ENCODE results near the gene SLC35D2. TPM values are rescaled to one million over a fixed set of nuclear protein-coding genes. Genes with fewer than 3 reads are reported as not detected.
"Not testable (repeated sequence)": the region's sequence is repeated elsewhere in the genome, so short reads cannot be mapped to it uniquely, and the experiment has no call there.

SLC35D2 gene
- polyA plus RNA-seq, 1 donor from 2014 or later, result 0.07 TPM

DNA sequence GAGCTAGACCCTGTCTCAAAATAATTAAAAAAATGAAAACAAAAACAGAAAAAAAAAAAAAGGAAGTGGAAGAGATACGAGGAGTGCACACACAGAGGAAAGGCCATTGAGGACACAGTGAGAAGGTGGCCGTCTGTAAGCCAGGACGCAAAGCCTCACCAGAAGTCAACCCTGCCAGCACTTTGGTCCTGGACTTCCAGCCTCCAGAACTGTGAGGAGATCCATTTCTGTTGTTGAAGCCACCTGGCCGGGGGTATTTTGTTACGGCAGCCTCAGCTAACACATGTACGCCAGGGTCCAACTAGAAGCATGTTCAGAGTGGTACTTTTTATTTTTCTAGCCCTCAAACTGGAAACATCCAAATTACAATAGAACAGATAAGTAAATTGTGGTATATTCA, 21.8 kb downstream of the SLC35D2 start:
- Histone ChIP-seq H3K36me3 (ENCODE audit: insufficient read depth, low read length) (no peaks in the 10 kb centered on the region), H3K4me2 (ENCODE audit: low read length) (no peak overlapping the region), H3K9me3 (ENCODE audit: low read length) (no peaks in the 10 kb centered on the region), H3K4me3 (ENCODE audit: low read length) (no peak overlapping the region), H3K9ac (ENCODE audit: low read length) (no peak overlapping the region), H3K79me2 (replicated peaks; ENCODE audit: insufficient read depth, low read length) (no peaks in the 10 kb centered on the region), H3F3A (ENCODE audit: insufficient read depth, low read length, poor library complexity, severe bottlenecking) (no peaks in the 10 kb centered on the region), H3K9me2 (ENCODE audit: insufficient read depth, low read length) (no peaks in the 10 kb centered on the region), H2AFZ (ENCODE audit: low read depth, low read length) (no peak overlapping the region), H4K20me1 (ENCODE audit: insufficient read depth) (no peaks in the 10 kb centered on the region), H3K27ac (ENCODE audit: low read length) (no peak overlapping the region), H3K27me3 (ENCODE audit: insufficient read depth, low read depth, low read length) (no peaks in the 10 kb centered on the region)
- TF ChIP-seq, protein P1, sequence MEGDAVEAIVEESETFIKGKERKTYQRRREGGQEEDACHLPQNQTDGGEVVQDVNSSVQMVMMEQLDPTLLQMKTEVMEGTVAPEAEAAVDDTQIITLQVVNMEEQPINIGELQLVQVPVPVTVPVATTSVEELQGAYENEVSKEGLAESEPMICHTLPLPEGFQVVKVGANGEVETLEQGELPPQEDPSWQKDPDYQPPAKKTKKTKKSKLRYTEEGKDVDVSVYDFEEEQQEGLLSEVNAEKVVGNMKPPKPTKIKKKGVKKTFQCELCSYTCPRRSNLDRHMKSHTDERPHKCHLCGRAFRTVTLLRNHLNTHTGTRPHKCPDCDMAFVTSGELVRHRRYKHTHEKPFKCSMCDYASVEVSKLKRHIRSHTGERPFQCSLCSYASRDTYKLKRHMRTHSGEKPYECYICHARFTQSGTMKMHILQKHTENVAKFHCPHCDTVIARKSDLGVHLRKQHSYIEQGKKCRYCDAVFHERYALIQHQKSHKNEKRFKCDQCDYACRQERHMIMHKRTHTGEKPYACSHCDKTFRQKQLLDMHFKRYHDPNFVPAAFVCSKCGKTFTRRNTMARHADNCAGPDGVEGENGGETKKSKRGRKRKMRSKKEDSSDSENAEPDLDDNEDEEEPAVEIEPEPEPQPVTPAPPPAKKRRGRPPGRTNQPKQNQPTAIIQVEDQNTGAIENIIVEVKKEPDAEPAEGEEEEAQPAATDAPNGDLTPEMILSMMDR (IDR thresholded peaks at IDR 0.05; ENCODE audit: poor library complexity, severe bottlenecking), result no peak
- TF ChIP-seq EP300 (conservative IDR thresholded peaks at IDR 0.05; ENCODE audit: poor library complexity, severe bottlenecking) (no peak), SMC3 (conservative IDR thresholded peaks at IDR 0.05; ENCODE audit: poor library complexity) (no peak), POLR2AphosphoS5 (IDR thresholded peaks at IDR 0.05) (no peak), TAF1 (IDR thresholded peaks at IDR 0.05; ENCODE audit: low read depth) (no peak), EZH2 (IDR thresholded peaks at IDR 0.05; ENCODE audit: borderline replicate concordance, insufficient read depth, low read length, poor library complexity, severe bottlenecking) (no peak), MXI1 (conservative IDR thresholded peaks at IDR 0.05; ENCODE audit: poor library complexity, severe bottlenecking) (no peak), RAD21 (conservative IDR thresholded peaks at IDR 0.05) (no peak)
- TF ChIP-seq, protein P2, sequence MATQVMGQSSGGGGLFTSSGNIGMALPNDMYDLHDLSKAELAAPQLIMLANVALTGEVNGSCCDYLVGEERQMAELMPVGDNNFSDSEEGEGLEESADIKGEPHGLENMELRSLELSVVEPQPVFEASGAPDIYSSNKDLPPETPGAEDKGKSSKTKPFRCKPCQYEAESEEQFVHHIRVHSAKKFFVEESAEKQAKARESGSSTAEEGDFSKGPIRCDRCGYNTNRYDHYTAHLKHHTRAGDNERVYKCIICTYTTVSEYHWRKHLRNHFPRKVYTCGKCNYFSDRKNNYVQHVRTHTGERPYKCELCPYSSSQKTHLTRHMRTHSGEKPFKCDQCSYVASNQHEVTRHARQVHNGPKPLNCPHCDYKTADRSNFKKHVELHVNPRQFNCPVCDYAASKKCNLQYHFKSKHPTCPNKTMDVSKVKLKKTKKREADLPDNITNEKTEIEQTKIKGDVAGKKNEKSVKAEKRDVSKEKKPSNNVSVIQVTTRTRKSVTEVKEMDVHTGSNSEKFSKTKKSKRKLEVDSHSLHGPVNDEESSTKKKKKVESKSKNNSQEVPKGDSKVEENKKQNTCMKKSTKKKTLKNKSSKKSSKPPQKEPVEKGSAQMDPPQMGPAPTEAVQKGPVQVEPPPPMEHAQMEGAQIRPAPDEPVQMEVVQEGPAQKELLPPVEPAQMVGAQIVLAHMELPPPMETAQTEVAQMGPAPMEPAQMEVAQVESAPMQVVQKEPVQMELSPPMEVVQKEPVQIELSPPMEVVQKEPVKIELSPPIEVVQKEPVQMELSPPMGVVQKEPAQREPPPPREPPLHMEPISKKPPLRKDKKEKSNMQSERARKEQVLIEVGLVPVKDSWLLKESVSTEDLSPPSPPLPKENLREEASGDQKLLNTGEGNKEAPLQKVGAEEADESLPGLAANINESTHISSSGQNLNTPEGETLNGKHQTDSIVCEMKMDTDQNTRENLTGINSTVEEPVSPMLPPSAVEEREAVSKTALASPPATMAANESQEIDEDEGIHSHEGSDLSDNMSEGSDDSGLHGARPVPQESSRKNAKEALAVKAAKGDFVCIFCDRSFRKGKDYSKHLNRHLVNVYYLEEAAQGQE (IDR thresholded peaks at IDR 0.05; ENCODE audit: borderline replicate concordance), result no peak

DNA sequence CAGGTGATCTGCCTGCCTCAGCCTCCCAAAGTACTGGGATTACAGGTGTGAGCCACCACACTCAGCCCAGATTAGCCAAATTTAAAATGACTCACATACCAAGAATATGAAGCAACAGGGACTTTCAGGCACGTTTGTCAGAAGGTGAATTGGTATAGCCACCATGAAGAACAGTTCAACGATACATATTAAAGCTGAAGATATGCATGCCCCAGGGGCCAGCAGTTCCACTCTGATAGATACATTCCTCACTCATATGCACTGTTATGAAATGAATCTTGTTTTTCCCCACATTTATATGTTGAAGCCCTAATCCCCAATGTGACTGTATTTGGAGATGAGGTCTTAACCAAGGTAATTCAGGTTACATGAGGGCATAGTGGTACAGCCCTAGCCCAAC, 22.5 kb downstream of the SLC35D2 start:
- Histone ChIP-seq H3F3A (ENCODE audit: insufficient read depth, low read length, poor library complexity, severe bottlenecking) (no peaks in the 10 kb centered on the region), H3K79me2 (replicated peaks; ENCODE audit: insufficient read depth, low read length) (no peaks in the 10 kb centered on the region), H3K9me2 (ENCODE audit: insufficient read depth, low read length) (no peaks in the 10 kb centered on the region), H3K4me3 (ENCODE audit: low read length) (no peak overlapping the region), H3K36me3 (ENCODE audit: insufficient read depth, low read length) (no peaks in the 10 kb centered on the region), H3K27ac (ENCODE audit: low read length) (no peak overlapping the region), H3K9ac (ENCODE audit: low read length) (no peak overlapping the region), H3K4me2 (ENCODE audit: low read length) (no peak overlapping the region), H3K9me3 (ENCODE audit: low read length) (no peaks in the 10 kb centered on the region), H2AFZ (ENCODE audit: low read depth, low read length) (no peak overlapping the region), H3K27me3 (ENCODE audit: insufficient read depth, low read depth, low read length) (no peaks in the 10 kb centered on the region), H4K20me1 (ENCODE audit: insufficient read depth) (no peaks in the 10 kb centered on the region)
- TF ChIP-seq SMC3 (conservative IDR thresholded peaks at IDR 0.05; ENCODE audit: poor library complexity) (no peak), EP300 (conservative IDR thresholded peaks at IDR 0.05; ENCODE audit: poor library complexity, severe bottlenecking) (no peak), POLR2AphosphoS5 (IDR thresholded peaks at IDR 0.05) (no peak), RAD21 (conservative IDR thresholded peaks at IDR 0.05) (no peak), MXI1 (conservative IDR thresholded peaks at IDR 0.05; ENCODE audit: poor library complexity, severe bottlenecking) (no peak), EZH2 (IDR thresholded peaks at IDR 0.05; ENCODE audit: borderline replicate concordance, insufficient read depth, low read length, poor library complexity, severe bottlenecking) (no peak), TAF1 (IDR thresholded peaks at IDR 0.05; ENCODE audit: low read depth) (no peak)
- TF ChIP-seq, protein P1 (IDR thresholded peaks at IDR 0.05; ENCODE audit: poor library complexity, severe bottlenecking), result no peak
- TF ChIP-seq, protein P2 (IDR thresholded peaks at IDR 0.05; ENCODE audit: borderline replicate concordance), result no peak

DNA sequence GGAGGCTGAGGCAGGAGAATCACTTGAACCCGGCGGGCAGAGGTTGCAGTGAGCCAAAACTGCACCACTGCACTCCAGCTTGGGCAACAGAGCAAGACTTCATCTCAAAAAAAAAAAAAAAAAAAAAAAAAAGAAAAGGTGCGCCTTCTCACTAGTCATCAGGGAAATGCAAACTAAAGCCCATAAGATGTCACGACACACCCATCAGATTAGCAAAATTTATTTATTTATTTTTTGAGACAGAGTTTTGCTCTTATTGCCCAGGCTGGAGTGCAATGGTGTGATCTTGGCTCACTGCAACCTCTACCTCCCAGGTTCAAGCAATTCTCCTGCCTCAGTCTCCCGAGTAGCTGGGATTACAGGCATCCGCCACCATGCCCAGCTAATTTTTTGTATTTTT, 23.0 kb downstream of the SLC35D2 start:
- H3K4me3 ChIP-seq (ENCODE audit: low read length); H3K9ac ChIP-seq (ENCODE audit: low read length); H3K79me2 ChIP-seq (replicated peaks; ENCODE audit: insufficient read depth, low read length); H4K20me1 ChIP-seq (ENCODE audit: insufficient read depth); H3F3A ChIP-seq (ENCODE audit: insufficient read depth, low read length, poor library complexity, severe bottlenecking); H3K27ac ChIP-seq (ENCODE audit: low read length); H3K9me2 ChIP-seq (ENCODE audit: insufficient read depth, low read length); H3K36me3 ChIP-seq (ENCODE audit: insufficient read depth, low read length); H2AFZ ChIP-seq (ENCODE audit: low read depth, low read length); H3K27me3 ChIP-seq (ENCODE audit: insufficient read depth, low read depth, low read length); H3K9me3 ChIP-seq (ENCODE audit: low read length); H3K4me2 ChIP-seq (ENCODE audit: low read length): not testable (repeated sequence)
